Osteoblast (primary cell): Measurements from ENCODE around the gene CTDSPL2. TPM values are rescaled to one million over a fixed set of nuclear protein-coding genes. Genes with fewer than 3 reads are reported as not detected.

Experiments used
- DNase-seq: peaks from one replicate; pipeline ENCODE4 v3.0.0; 2011; ENCODE audit warnings: low spot score, mixed read lengths; ENCODE audit not compliant: insufficient read length; ENCODE audit errors: missing footprints
- H2AFZ ChIP-seq: 2 replicates; pipeline ENCODE4 v1.6.0; 2011; ENCODE audit warnings: mild to moderate bottlenecking, low read length
- H3K27ac ChIP-seq: 2 replicates; pipeline ENCODE4 v1.5.1; 2011; ENCODE audit warnings: mild to moderate bottlenecking, low read depth, low read length, moderate library complexity
- H3K27me3 ChIP-seq: 2 replicates; pipeline ENCODE4 v1.6.0; 2012; ENCODE audit warnings: mild to moderate bottlenecking, control low read depth, inconsistent platforms, low read length, moderate library complexity; ENCODE audit not compliant: insufficient read depth
- H3K36me3 ChIP-seq: 2 replicates; pipeline ENCODE4 v1.5.1; 2011; ENCODE audit warnings: mild to moderate bottlenecking, low read length, control low read depth, moderate library complexity; ENCODE audit not compliant: insufficient read depth
- H3K4me1 ChIP-seq: 2 replicates; pipeline ENCODE4 v1.5.1; 2011; ENCODE audit warnings: mild to moderate bottlenecking, low read length, control low read depth, moderate library complexity; ENCODE audit not compliant: insufficient read depth
- H3K4me2 ChIP-seq: 2 replicates; pipeline ENCODE4 v1.6.0; 2011; ENCODE audit warnings: mild to moderate bottlenecking, low read length; ENCODE audit not compliant: insufficient read depth
- H3K4me3 ChIP-seq: fragments of 200-600 bp; sonication (generic); 3 replicates; pipeline ENCODE4 v1.5.1; 2012; ENCODE audit warnings: mild to moderate bottlenecking, low read length, inconsistent platforms; ENCODE audit not compliant: insufficient read depth
- H3K79me2 ChIP-seq: 2 replicates; pipeline ENCODE4 v1.6.0; 2012; ENCODE audit warnings: mild to moderate bottlenecking, low read length, control low read depth, inconsistent platforms; ENCODE audit not compliant: insufficient read depth
- H3K9me3 ChIP-seq: 2 replicates; pipeline ENCODE4 v1.5.1; 2011; ENCODE audit warnings: low read depth, low read length, control low read depth
- H4K20me1 ChIP-seq: 2 replicates; pipeline ENCODE4 v1.6.0; 2012; ENCODE audit warnings: mild to moderate bottlenecking, low read length, control low read depth; ENCODE audit not compliant: insufficient read depth
- CTCF ChIP-seq: IDR thresholded peaks from 2 replicates; pipeline ENCODE4 v1.5.1; 2011; ENCODE audit warnings: mild to moderate bottlenecking, low read depth, low read length, moderate library complexity; ENCODE audit errors: extremely low read depth
- total RNA-seq: library from RNA; depleted of rRNA; stranded (reverse); fragments of >200 nt; gene quantifications from 2 replicates; pipeline ENCODE4 v1.2.3, GENCODE V29; 2012

The CTDSPL2 gene
- total RNA-seq, 1 donor = 75.3 TPM

GRCh38 chr15:44516436-44516835, 89.0 kb downstream of the CTDSPL2 start:
- no peak for TF ChIP-seq CTCF
- no peak for DNase-seq
- Histone ChIP-seq H3K27me3 (no peaks in the 10 kb centered on the region), H4K20me1 (no peaks in the 10 kb centered on the region), H3K36me3 (peaks cover 19% of the 10 kb centered on the region), H3K9me3 (no peaks in the 10 kb centered on the region), H3K4me2 (no peak overlapping the region), H2AFZ (no peak overlapping the region), H3K4me3 (no peak overlapping the region), H3K4me1 (no peaks in the 10 kb centered on the region), H3K27ac (no peak overlapping the region), H3K79me2 (no peaks in the 10 kb centered on the region)

DNA sequence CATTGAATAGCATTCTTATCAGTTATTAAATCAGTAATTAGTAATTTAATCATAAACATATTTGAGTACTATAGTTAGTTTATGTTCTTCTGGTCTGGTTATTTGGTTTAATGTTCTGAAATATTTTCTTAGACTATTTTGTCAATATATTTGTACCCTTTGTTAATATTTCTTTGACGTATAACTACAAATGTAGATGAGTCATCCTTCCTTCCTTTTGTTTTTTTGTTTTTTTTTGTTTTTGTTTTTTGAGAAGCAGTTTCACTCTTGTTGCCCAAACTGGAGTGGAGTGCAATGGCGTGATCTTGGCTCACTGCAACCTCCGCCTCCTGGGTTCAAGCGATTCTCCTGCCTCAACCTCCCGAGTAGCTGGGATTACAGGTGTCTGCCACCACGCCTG, 92.1 kb downstream of the CTDSPL2 start:
- Histone ChIP-seq H3K9me3 (no peaks in the 10 kb centered on the region), H2AFZ (no peak overlapping the region), H3K27ac (no peak overlapping the region), H4K20me1 (no peaks in the 10 kb centered on the region), H3K4me3 (no peak overlapping the region), H3K79me2 (no peaks in the 10 kb centered on the region), H3K27me3 (no peaks in the 10 kb centered on the region), H3K36me3 (peaks cover 26% of the 10 kb centered on the region), H3K4me1 (no peaks in the 10 kb centered on the region), H3K4me2 (no peak overlapping the region)
- no peak for TF ChIP-seq CTCF
- DNase-seq = no peak

DNA sequence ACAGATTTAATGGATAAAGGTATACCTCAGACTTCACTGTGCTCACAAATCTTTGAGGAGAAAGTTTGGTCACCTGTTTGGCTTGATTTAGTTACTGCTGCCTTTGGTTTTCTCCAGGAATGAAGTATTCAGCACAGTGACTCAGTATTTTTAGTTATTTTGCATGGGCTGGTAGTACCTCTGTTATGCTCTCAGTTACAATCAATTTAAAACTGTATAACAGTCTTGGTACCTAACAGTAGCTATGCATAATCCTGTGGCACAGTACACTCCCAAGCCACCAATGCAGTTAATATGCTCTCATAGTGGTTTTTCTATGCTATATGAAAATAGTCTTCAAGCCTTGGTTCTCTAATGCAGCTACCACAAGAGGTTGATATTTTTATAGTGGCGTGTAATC, 97.6 kb downstream of the CTDSPL2 start:
- Histone ChIP-seq H2AFZ (no peak overlapping the region), H3K4me2 (no peak overlapping the region), H4K20me1 (no peaks in the 10 kb centered on the region), H3K4me1 (no peaks in the 10 kb centered on the region), H3K9me3 (no peaks in the 10 kb centered on the region), H3K36me3 (peaks cover 15% of the 10 kb centered on the region), H3K79me2 (no peaks in the 10 kb centered on the region), H3K4me3 (no peak overlapping the region), H3K27me3 (no peaks in the 10 kb centered on the region), H3K27ac (peak overlapping the region; percentile 10)
- no peak for DNase-seq
- TF ChIP-seq CTCF = no peak

DNA sequence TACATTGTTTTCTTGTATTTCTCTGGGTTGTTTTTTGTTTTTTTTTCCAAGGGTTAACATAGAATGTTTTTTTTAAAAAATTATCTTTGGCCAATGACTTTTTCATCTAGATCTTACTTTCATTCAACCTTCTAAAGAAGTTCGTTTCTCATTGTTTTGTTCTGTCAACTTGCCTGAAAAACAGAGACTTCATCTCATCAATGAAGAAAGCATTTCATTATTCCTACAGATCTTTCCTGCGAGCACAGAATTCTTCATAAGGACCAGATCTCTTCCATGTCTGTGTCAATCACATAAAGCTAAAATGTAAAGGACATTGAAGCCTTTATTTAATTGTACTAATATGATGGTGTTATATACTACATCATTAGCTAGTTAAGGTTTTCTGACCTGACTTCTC, 99.8 kb downstream of the CTDSPL2 start:
- no peak for TF ChIP-seq CTCF
- H3K36me3 ChIP-seq = peaks cover 6% of the 10 kb centered on the region
- H3K27me3 ChIP-seq = no peaks in the 10 kb centered on the region
- no peak overlapping the region for H3K4me2 ChIP-seq
- H2AFZ ChIP-seq = no peak overlapping the region
- no peaks in the 10 kb centered on the region for H4K20me1 ChIP-seq
- H3K9me3 ChIP-seq = no peaks in the 10 kb centered on the region
- no peak for DNase-seq
- no peaks in the 10 kb centered on the region for H3K79me2 ChIP-seq
- no peak overlapping the region for H3K27ac ChIP-seq
- H3K4me1 ChIP-seq = no peaks in the 10 kb centered on the region
- no peak overlapping the region for H3K4me3 ChIP-seq
